HepG2 (cell line): ENCODE measurements around the gene MBLAC1. TPM values are rescaled to one million over a fixed set of nuclear protein-coding genes. Genes with fewer than 3 reads are reported as not detected.

ENCODE experiments used
- KLF15 ChIP-seq: sonication (generic); formaldehyde crosslinking; IDR thresholded peaks from 2 replicates; pipeline ENCODE4 v1.8.1; 2023; ENCODE audit warnings: borderline replicate concordance, mild to moderate bottlenecking, inconsistent platforms, missing genetic modification reagents, mixed read lengths
- NFKBIZ ChIP-seq: IDR thresholded peaks from 2 replicates; pipeline ENCODE4 v1.6.1; 2018; ENCODE audit warnings: missing genetic modification reagents, missing compliant biosample characterization
- PRMT3 ChIP-seq: sonication (generic); formaldehyde crosslinking; IDR thresholded peaks from 2 replicates; pipeline ENCODE4 v1.8.1; 2022; ENCODE audit warnings: low read depth, mild to moderate bottlenecking, moderate library complexity, missing genetic modification reagents, borderline replicate concordance
- SMARCE1 ChIP-seq: fragments of 450-650 bp; IDR thresholded peaks from 2 replicates; pipeline ENCODE4 v1.6.1; 2017; ENCODE audit warnings: borderline replicate concordance
- TBP ChIP-seq: sonication (generic); formaldehyde crosslinking; IDR thresholded peaks from 2 replicates; pipeline ENCODE4 v1.5.0; 2020; ENCODE audit warnings: missing genetic modification reagents
- ZMAT3 ChIP-seq: sonication (generic); formaldehyde crosslinking; conservative IDR thresholded peaks from 2 replicates; pipeline ENCODE4 v1.7.0; 2021; ENCODE audit warnings: missing genetic modification reagents
- ZNF557 ChIP-seq: sonication (generic); formaldehyde crosslinking; IDR thresholded peaks from 2 replicates; pipeline ENCODE4 v1.4.0; 2020; ENCODE audit warnings: missing genetic modification reagents
- ZNF574 ChIP-seq: sonication (generic); formaldehyde crosslinking; IDR thresholded peaks from 2 replicates; pipeline ENCODE4 v1.4.0; 2020; ENCODE audit warnings: missing genetic modification reagents
- polyA plus RNA-seq, 8 experiments: library from polyadenylated mRNA; depleted of rRNA in 3 of 8; stranded (reverse) in 7 of 8; unstranded in 1 of 8; fragments of >200 nt; fragmentation: Illumina TruSeq in 4 of 8; extraction: Trizol in 4 of 8; gene quantifications; 2 replicates each; pipeline versions ENCODE4 v1.2.1 to v1.2.3, GENCODE V29; 2011 to 2016; ENCODE audit warnings: low read depth in 4 of 8, missing spikeins in 1 of 8, mixed read lengths in 1 of 8; ENCODE audit not compliant: insufficient read depth in 1 of 8
- total RNA-seq, 5 experiments: library from RNA; depleted of rRNA; stranded (reverse); fragments of >200 nt; fragmentation: Illumina TruSeq; extraction: Trizol; gene quantifications; 2 replicates each; pipeline ENCODE4 v1.2.3, GENCODE V29; 2016; ENCODE audit warnings: low read depth in 1 of 5
- TF ChIP-seq, protein P1 (sequence below): sonication (generic); formaldehyde crosslinking; IDR thresholded peaks from 2 replicates; pipeline ENCODE4 v1.4.0; 2020; ENCODE audit warnings: mild to moderate bottlenecking, missing genetic modification reagents
- TF ChIP-seq, protein P2 (sequence below): sonication (generic); formaldehyde crosslinking; IDR thresholded peaks from 2 replicates; pipeline ENCODE4 v1.9.0; 2021; ENCODE audit warnings: missing genetic modification reagents, borderline replicate concordance
- TF ChIP-seq, protein P3 (sequence below): sonication (generic); formaldehyde crosslinking; IDR thresholded peaks from 2 replicates; pipeline ENCODE4 v1.4.0; 2020; ENCODE audit warnings: mild to moderate bottlenecking, missing genetic modification reagents

Gene MBLAC1
- total and polyA plus RNA-seq, 2 of the 13 experiments (the other 11 are each of a cell fraction or from before 2014, with no cell fraction given): 0.79 to 2.1 TPM

DNA sequence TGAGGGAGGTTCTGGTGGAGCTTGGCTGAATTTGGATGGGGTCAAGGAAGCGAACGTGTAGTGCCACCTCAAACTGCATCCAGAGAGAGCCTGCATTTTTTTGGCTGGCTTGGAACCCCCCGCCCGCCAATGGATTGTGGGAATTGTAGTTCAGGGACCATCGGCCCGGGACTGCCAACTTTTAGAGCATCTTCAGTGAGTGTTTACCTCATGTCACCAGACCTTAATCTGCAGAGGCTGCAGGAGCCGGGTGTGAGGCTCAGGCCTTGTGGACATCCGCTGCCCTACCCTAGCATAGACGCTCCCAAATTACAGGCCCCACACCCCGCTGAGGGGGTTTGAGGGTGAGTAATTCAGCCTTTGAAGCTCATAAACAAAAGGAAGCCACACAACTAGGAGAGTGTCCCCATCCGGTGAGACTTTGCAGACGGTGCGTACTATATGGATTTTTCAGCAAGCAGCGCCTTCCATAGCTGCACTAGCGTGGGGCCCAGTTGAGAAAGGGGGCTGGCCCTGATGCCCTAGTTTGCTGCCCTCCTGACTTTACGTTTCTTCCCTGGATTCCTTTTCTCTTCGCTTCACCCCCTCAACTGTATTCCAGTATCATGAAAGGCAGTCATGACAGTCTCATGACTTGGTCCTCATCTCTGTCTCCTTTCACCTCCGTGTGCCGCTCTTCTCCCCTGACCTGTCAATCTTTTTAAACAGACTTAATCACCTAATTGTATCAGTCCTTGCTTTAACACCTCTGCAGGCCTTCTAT is 6.6 kb upstream of the MBLAC1 start (continued):
- TF ChIP-seq ZNF574: peak; percentile 6
- TF ChIP-seq, protein P1, sequence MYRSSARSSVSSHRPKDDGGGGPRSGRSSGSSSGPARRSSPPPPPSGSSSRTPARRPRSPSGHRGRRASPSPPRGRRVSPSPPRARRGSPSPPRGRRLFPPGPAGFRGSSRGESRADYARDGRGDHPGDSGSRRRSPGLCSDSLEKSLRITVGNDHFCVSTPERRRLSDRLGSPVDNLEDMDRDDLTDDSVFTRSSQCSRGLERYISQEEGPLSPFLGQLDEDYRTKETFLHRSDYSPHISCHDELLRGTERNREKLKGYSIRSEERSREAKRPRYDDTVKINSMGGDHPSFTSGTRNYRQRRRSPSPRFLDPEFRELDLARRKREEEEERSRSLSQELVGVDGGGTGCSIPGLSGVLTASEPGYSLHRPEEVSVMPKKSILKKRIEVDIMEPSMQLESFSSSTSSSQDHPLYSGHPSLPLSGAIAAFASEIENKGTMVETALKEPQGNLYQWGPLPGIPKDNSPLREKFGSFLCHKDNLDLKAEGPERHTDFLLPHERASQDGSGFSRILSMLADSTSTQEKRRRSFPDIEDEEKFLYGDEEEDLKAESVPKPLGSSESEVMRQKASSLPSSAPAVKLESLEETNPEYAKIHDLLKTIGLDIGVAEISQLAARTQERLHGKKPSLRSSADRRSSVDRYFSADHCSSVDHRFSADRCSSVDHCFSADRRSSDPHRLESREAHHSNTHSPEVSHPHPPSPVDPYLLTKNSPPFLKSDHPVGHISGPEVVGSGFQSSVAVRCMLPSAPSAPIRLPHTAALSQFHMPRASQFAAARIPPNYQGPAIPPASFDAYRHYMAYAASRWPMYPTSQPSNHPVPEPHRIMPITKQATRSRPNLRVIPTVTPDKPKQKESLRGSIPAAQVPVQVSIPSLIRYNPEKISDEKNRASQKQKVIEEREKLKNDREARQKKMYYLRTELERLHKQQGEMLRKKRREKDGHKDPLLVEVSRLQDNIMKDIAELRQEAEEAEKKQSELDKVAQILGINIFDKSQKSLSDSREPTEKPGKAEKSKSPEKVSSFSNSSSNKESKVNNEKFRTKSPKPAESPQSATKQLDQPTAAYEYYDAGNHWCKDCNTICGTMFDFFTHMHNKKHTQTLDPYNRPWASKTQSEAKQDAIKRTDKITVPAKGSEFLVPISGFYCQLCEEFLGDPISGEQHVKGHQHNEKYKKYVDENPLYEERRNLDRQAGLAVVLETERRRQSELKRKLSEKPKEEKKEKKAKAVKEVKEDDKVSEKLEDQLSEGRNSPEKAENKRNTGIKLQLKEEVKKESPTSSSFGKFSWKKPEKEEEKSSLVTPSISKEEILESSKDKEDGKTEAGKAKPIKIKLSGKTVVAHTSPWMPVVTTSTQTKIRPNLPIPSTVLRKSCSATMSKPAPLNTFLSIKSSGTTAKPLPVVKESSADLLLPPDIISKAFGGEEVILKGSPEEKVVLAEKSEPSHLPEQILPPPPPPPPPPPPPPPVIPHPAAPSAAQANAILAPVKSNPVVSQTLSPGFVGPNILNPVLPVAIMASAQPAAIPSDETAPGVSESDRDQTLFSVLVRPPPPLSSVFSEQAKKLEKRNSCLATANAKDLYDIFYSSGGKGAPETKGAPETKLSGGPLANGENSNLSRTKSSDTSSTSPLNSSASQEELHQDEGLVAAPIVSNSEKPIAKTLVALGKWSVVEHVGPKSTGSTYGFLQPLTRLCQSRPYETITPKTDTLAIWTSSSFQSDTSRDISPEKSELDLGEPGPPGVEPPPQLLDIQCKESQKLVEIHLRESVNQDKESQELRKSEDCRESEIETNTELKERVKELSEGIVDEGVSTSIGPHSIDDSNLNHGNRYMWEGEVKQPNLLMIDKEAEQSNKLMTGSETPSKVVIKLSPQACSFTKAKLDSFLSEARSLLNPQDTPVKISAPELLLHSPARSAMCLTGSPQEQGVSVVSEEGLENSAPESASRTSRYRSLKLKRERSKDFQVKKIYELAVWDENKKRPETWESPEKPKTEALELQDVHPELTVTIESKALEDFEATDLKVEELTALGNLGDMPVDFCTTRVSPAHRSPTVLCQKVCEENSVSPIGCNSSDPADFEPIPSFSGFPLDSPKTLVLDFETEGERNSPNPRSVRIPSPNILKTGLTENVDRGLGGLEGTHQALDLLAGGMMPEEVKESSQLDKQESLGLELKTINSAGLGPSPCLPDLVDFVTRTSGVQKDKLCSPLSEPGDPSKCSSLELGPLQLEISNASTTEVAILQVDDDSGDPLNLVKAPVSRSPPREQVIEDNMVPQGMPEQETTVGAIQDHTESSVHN (CRISPR knock-in tag): 0 out of 2 replicates have a peak, but pooled peaks have one; percentile 41
- no peak for TF ChIP-seq KLF15
- TF ChIP-seq PRMT3 (CRISPR knock-in tag): no peak
- TF ChIP-seq, protein P2, sequence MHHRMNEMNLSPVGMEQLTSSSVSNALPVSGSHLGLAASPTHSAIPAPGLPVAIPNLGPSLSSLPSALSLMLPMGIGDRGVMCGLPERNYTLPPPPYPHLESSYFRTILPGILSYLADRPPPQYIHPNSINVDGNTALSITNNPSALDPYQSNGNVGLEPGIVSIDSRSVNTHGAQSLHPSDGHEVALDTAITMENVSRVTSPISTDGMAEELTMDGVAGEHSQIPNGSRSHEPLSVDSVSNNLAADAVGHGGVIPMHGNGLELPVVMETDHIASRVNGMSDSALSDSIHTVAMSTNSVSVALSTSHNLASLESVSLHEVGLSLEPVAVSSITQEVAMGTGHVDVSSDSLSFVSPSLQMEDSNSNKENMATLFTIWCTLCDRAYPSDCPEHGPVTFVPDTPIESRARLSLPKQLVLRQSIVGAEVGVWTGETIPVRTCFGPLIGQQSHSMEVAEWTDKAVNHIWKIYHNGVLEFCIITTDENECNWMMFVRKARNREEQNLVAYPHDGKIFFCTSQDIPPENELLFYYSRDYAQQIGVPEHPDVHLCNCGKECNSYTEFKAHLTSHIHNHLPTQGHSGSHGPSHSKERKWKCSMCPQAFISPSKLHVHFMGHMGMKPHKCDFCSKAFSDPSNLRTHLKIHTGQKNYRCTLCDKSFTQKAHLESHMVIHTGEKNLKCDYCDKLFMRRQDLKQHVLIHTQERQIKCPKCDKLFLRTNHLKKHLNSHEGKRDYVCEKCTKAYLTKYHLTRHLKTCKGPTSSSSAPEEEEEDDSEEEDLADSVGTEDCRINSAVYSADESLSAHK (CRISPR knock-in tag): no peak
- TF ChIP-seq SMARCE1: no peak
- TF ChIP-seq ZNF557 (CRISPR knock-in tag): 0 out of 2 replicates have a peak, but pooled peaks have one; percentile 38
- TF ChIP-seq, protein P3, sequence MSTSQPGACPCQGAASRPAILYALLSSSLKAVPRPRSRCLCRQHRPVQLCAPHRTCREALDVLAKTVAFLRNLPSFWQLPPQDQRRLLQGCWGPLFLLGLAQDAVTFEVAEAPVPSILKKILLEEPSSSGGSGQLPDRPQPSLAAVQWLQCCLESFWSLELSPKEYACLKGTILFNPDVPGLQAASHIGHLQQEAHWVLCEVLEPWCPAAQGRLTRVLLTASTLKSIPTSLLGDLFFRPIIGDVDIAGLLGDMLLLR: no peak
- TF ChIP-seq NFKBIZ (CRISPR knock-in tag): no peak
- TF ChIP-seq ZMAT3 (CRISPR knock-in tag): no peak
- TF ChIP-seq TBP (CRISPR knock-in tag): no peak
